Esophagus muscularis mucosa (tissue), 3 donors: Measurements from ENCODE around the gene DYRK2.

Experiments used
- CTCF ChIP-seq, 3 experiments: fragments of 200-600 bp in 2 of 3; fragments of 450-650 bp in 1 of 3; sonication (generic) in 2 of 3; IDR thresholded peaks; one replicate each; pipeline ENCODE4 v1.5.1; 2017 to 2019; ENCODE audit warnings: antibody characterized with exemption in 3 of 3, mild to moderate bottlenecking in 2 of 3, moderate library complexity in 1 of 3
- POLR2AphosphoS5 ChIP-seq, 2 donors: sonication (generic); formaldehyde crosslinking; IDR thresholded peaks; one replicate each; pipeline ENCODE4 v1.6.1; 2017; ENCODE audit warnings: antibody characterized with exemption in 2 of 2

- TF ChIP-seq CTCF (IDR thresholded peaks at IDR 0.05), result no peak
- TF ChIP-seq POLR2AphosphoS5 (IDR thresholded peaks at IDR 0.05), result no peak
Observed at GRCh38 chr12:67633024-67633610, 15.4 kb upstream of the DYRK2 start.
